Measurements from ENCODE around the gene SUSD6.

The SUSD6 gene

GRCh38 chr14:69652942-69653684 is 41.7 kb downstream of the SUSD6 start:
- TF ChIP-seq CTCF (IDR thresholded peaks at IDR 0.05; ENCODE audit: low read depth, low read length): no peak

GRCh38 chr14:69654116-69654515 is 42.7 kb downstream of the SUSD6 start:
- no peak for TF ChIP-seq CTCF (IDR thresholded peaks at IDR 0.05; ENCODE audit: low read depth, low read length)

More at GRCh38 chr14:69652942-69653684, 41.7 kb downstream of the SUSD6 start:
- no peak for DNase-seq (ENCODE audit: extremely low read depth, low read depth)

GRCh38 chr14:69657950-69658355 is 46.6 kb downstream of the SUSD6 start:
- no peak for DNase-seq (ENCODE audit: extremely low read depth, low read depth)
- no peak for TF ChIP-seq CTCF (IDR thresholded peaks at IDR 0.05; ENCODE audit: low read depth, low read length)

More at GRCh38 chr14:69654116-69654515, 42.7 kb downstream of the SUSD6 start:
- DNase-seq (ENCODE audit: extremely low read depth, low read depth): no peak

GRCh38 chr14:69658664-69659261 is 47.4 kb downstream of the SUSD6 start:
- no peak for TF ChIP-seq CTCF (IDR thresholded peaks at IDR 0.05; ENCODE audit: low read depth, low read length)
- no peak for DNase-seq (ENCODE audit: extremely low read depth, low read depth)

- no peak for DNase-seq (ENCODE audit: extremely low read depth, low read depth)
- TF ChIP-seq CTCF (IDR thresholded peaks at IDR 0.05; ENCODE audit: low read depth, low read length): no peak
These were observed 49.2 kb downstream of the SUSD6 start for GRCh38 chr14:69660344-69661193.

- DNase-seq (ENCODE audit: extremely low read depth, low read depth): no peak
- no peak for TF ChIP-seq CTCF (IDR thresholded peaks at IDR 0.05; ENCODE audit: low read depth, low read length)
These were observed 49.8 kb downstream of the SUSD6 start for GRCh38 chr14:69661194-69661537.

Measured in AG09319 (cell line).